ENCODE results near the gene DPYSL5. TPM values are rescaled to one million over a fixed set of nuclear protein-coding genes. Genes with fewer than 3 reads are reported as not detected.

The DPYSL5 gene
- total and polyA plus RNA-seq, 9 of the 15 experiments (the other 6 are each of a cell fraction or from before 2014, with no cell fraction given), result 0.06 TPM; not detected in 8

DNA sequence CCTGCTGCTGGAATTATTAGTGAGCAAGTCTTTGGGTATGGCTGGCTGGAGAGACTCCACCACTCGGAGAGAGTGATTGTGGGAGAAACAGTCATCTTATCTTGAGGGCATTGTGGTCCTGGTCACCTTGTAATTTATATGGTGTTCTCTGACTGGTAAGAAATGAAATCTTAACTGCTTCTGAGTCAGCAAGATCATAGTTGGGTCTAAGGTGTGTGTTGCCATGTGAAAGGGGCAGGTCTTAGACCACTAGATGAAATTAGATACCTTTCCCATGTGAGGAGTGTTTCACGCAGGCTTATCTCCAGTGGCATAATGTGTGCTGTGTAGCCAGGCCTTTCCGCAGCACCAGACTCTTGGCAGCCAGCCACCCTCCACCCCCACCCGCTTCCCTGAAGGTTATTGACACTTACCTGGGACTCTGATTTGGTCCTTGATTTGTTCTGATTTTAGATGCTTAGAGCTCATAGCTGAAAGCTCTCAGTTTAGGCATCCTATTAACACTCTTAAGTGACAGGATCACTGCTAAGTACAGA is 130.2 kb downstream of the DPYSL5 start (continued):
- peak; percentile 95 for TF ChIP-seq NFIC (IDR thresholded peaks at IDR 0.05)
- peak; percentile 67 for TF ChIP-seq MXI1 (IDR thresholded peaks at IDR 0.05; ENCODE audit: low read depth, low read length)
- TF ChIP-seq, protein P1, sequence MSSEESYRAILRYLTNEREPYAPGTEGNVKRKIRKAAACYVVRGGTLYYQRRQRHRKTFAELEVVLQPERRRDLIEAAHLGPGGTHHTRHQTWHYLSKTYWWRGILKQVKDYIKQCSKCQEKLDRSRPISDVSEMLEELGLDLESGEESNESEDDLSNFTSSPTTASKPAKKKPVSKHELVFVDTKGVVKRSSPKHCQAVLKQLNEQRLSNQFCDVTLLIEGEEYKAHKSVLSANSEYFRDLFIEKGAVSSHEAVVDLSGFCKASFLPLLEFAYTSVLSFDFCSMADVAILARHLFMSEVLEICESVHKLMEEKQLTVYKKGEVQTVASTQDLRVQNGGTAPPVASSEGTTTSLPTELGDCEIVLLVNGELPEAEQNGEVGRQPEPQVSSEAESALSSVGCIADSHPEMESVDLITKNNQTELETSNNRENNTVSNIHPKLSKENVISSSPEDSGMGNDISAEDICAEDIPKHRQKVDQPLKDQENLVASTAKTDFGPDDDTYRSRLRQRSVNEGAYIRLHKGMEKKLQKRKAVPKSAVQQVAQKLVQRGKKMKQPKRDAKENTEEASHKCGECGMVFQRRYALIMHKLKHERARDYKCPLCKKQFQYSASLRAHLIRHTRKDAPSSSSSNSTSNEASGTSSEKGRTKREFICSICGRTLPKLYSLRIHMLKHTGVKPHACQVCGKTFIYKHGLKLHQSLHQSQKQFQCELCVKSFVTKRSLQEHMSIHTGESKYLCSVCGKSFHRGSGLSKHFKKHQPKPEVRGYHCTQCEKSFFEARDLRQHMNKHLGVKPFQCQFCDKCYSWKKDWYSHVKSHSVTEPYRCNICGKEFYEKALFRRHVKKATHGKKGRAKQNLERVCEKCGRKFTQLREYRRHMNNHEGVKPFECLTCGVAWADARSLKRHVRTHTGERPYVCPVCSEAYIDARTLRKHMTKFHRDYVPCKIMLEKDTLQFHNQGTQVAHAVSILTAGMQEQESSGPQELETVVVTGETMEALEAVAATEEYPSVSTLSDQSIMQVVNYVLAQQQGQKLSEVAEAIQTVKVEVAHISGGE (CRISPR knock-in tag; IDR thresholded peaks at IDR 0.05), result 0 out of 6 replicates have a peak, but pooled peaks of 1 of the 3 experiments have one; percentile 32
- peak; percentile 95 to 99 for TF ChIP-seq RCOR1 (IDR thresholded peaks at IDR 0.05; ENCODE audit: borderline replicate concordance in 1 of 2, low read depth in 2 of 2, low read length in 2 of 2)
- no peak for TF ChIP-seq NFRKB (IDR thresholded peaks at IDR 0.05; ENCODE audit: low read depth)
- TF ChIP-seq, protein P2, sequence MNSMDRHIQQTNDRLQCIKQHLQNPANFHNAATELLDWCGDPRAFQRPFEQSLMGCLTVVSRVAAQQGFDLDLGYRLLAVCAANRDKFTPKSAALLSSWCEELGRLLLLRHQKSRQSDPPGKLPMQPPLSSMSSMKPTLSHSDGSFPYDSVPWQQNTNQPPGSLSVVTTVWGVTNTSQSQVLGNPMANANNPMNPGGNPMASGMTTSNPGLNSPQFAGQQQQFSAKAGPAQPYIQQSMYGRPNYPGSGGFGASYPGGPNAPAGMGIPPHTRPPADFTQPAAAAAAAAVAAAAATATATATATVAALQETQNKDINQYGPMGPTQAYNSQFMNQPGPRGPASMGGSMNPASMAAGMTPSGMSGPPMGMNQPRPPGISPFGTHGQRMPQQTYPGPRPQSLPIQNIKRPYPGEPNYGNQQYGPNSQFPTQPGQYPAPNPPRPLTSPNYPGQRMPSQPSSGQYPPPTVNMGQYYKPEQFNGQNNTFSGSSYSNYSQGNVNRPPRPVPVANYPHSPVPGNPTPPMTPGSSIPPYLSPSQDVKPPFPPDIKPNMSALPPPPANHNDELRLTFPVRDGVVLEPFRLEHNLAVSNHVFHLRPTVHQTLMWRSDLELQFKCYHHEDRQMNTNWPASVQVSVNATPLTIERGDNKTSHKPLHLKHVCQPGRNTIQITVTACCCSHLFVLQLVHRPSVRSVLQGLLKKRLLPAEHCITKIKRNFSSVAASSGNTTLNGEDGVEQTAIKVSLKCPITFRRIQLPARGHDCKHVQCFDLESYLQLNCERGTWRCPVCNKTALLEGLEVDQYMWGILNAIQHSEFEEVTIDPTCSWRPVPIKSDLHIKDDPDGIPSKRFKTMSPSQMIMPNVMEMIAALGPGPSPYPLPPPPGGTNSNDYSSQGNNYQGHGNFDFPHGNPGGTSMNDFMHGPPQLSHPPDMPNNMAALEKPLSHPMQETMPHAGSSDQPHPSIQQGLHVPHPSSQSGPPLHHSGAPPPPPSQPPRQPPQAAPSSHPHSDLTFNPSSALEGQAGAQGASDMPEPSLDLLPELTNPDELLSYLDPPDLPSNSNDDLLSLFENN (IDR thresholded peaks at IDR 0.05; ENCODE audit: low read depth in 2 of 2, low read length in 2 of 2), result peak in 1 of 2 experiments; percentile 18; a peak in 1 of 4 replicates
- no peak for TF ChIP-seq RFX5 (IDR thresholded peaks at IDR 0.05; ENCODE audit: low read depth, low read length)
- TF ChIP-seq TEAD4 (IDR thresholded peaks at IDR 0.05; ENCODE audit: low read length), result peak; percentile 81
- no peak for TF ChIP-seq TEAD4 (CRISPR knock-in tag; IDR thresholded peaks at IDR 0.05; ENCODE audit: borderline replicate concordance)
- peak; percentile 22; the same call in 1 of the 2 replicates for TF ChIP-seq RFX1 (IDR thresholded peaks at IDR 0.05)
- TF ChIP-seq MTA2 (IDR thresholded peaks at IDR 0.05; ENCODE audit: low read depth), result 0 out of 2 replicates have a peak, but pooled peaks have one; percentile 22
- peak; percentile 75 for TF ChIP-seq NFE2 (IDR thresholded peaks at IDR 0.05; ENCODE audit: low read depth)

Measured in K562 (cell line).